ENCODE results near the gene EIF3M. TPM values are rescaled to one million over a fixed set of nuclear protein-coding genes. Genes with fewer than 3 reads are reported as not detected.

The EIF3M gene
- total RNA-seq, 1 experiment from 2014 or later, result 322 TPM

DNA sequence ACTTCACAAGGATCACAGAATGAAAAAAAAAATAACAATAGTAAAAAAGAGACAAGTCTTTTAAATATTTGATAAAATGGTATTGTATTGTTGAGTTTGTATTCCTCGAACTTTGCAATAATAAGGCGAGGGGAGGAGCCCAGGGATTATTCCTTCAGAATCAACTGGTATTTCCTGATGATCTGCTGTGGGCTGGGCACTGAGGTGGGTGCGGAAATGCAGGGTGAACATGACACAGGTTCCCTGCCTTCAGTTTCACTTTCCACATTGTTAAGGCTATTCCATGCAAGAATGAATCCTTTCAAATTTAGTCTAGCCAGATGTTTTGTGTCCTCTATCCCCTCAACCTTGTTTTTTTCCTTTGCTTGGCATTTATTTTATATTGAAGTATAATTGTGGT, 2.1 kb upstream of the EIF3M start:
- Histone ChIP-seq H3K4me1 (replicated peaks; ENCODE audit: insufficient read depth) (peaks cover 38% of the 10 kb centered on the region), H3K36me3 (ENCODE audit: low read depth) (no peaks in the 10 kb centered on the region), H3K4me2 (peak overlapping the region; percentile 44), H3K9me2 (ENCODE audit: insufficient read depth) (no peaks in the 10 kb centered on the region), H4K20me1 (ENCODE audit: insufficient read depth) (peaks cover 20% of the 10 kb centered on the region), H3K9me3 (ENCODE audit: insufficient read depth, low read depth) (no peaks in the 10 kb centered on the region), H3F3A (ENCODE audit: insufficient read depth, low read depth) (peaks cover 12% of the 10 kb centered on the region), H3K4me3 (no peak overlapping the region), H3K79me2 (ENCODE audit: low read depth) (peaks cover 33% of the 10 kb centered on the region), H3K27me3 (ENCODE audit: insufficient read depth, low read depth) (no peaks in the 10 kb centered on the region), H3K27ac (peak overlapping the region; percentile 55), H2AFZ (no peak overlapping the region)
- peak; percentile 57 to 64 for DNase-seq
- POLR2A ChIA-PET (ENCODE audit: unreplicated experiment), result no interaction called here
- no TSS peak for BruUV-seq (replicated peaks)
- TF ChIP-seq EZH2 (IDR thresholded peaks at IDR 0.05; ENCODE audit: low read depth), result no peak
- TF ChIP-seq, protein P1, sequence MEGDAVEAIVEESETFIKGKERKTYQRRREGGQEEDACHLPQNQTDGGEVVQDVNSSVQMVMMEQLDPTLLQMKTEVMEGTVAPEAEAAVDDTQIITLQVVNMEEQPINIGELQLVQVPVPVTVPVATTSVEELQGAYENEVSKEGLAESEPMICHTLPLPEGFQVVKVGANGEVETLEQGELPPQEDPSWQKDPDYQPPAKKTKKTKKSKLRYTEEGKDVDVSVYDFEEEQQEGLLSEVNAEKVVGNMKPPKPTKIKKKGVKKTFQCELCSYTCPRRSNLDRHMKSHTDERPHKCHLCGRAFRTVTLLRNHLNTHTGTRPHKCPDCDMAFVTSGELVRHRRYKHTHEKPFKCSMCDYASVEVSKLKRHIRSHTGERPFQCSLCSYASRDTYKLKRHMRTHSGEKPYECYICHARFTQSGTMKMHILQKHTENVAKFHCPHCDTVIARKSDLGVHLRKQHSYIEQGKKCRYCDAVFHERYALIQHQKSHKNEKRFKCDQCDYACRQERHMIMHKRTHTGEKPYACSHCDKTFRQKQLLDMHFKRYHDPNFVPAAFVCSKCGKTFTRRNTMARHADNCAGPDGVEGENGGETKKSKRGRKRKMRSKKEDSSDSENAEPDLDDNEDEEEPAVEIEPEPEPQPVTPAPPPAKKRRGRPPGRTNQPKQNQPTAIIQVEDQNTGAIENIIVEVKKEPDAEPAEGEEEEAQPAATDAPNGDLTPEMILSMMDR (conservative IDR thresholded peaks at IDR 0.05), result no peak
- CTCF ChIA-PET, result no interaction called here
- intact Hi-C loops (cut with micrococcal nuclease; ENCODE audit: unreplicated experiment), result loop anchor here (5.0 to 10.0 kb wide), 3 partner anchors 213 to 581 kb away; partner anchors contain the start of genes CCDC73, CSTF3 and QSER1

DNA sequence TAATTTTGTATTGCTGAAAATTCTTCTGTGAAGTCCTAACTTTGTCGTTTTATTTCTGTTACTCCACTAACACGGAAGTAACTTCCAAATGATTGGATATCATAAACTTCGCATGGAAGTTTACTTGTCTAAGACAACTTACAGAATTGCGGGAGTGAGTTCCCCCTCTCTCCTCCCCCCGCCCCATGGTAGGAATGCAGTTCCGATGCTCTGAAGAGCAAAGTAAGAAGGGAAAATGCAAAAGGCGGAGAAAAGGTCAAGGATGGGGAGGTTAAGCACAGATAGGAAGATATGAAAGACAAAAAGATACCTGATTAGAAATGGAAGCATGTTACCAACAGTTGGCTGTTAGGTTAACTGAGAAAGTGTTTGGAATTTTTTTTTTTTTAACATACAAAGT, 1.3 kb downstream of the EIF3M start:
- H3K79me2 ChIP-seq (ENCODE audit: low read depth), result peaks cover 67% of the 10 kb centered on the region
- H3K9me2 ChIP-seq (ENCODE audit: insufficient read depth), result no peaks in the 10 kb centered on the region
- peaks cover 51% of the 10 kb centered on the region for H4K20me1 ChIP-seq (ENCODE audit: insufficient read depth)
- peak overlapping the region; percentile 83 for H3K27ac ChIP-seq
- peak overlapping the region; percentile 92 for H3K4me3 ChIP-seq
- DNase-seq, result no peak
- 0 out of 2 replicates have a peak overlapping the region, but pooled peaks have one; percentile 96 for H2AFZ ChIP-seq
- H3K36me3 ChIP-seq (ENCODE audit: low read depth), result peaks cover 27% of the 10 kb centered on the region
- peaks cover 15% of the 10 kb centered on the region for H3F3A ChIP-seq (ENCODE audit: insufficient read depth, low read depth)
- H3K4me2 ChIP-seq, result peak overlapping the region; percentile 85
- intact Hi-C loops (cut with micrococcal nuclease; ENCODE audit: unreplicated experiment), result loop anchor here (5.0 to 10.0 kb wide), 3 partner anchors 210 to 577 kb away; partner anchors contain the start of genes CCDC73, CSTF3 and QSER1
- peaks cover 46% of the 10 kb centered on the region for H3K4me1 ChIP-seq (replicated peaks; ENCODE audit: insufficient read depth)
- ChIA-PET POLR2A (ENCODE audit: unreplicated experiment) (no interaction called here), CTCF (no interaction called here)
- BruUV-seq (replicated peaks), result no TSS peak
- H3K9me3 ChIP-seq (ENCODE audit: insufficient read depth, low read depth), result no peaks in the 10 kb centered on the region
- H3K27me3 ChIP-seq (ENCODE audit: insufficient read depth, low read depth), result no peaks in the 10 kb centered on the region
- no peak for TF ChIP-seq EZH2 (IDR thresholded peaks at IDR 0.05; ENCODE audit: low read depth)
- TF ChIP-seq, protein P1 (conservative IDR thresholded peaks at IDR 0.05), result no peak

DNA sequence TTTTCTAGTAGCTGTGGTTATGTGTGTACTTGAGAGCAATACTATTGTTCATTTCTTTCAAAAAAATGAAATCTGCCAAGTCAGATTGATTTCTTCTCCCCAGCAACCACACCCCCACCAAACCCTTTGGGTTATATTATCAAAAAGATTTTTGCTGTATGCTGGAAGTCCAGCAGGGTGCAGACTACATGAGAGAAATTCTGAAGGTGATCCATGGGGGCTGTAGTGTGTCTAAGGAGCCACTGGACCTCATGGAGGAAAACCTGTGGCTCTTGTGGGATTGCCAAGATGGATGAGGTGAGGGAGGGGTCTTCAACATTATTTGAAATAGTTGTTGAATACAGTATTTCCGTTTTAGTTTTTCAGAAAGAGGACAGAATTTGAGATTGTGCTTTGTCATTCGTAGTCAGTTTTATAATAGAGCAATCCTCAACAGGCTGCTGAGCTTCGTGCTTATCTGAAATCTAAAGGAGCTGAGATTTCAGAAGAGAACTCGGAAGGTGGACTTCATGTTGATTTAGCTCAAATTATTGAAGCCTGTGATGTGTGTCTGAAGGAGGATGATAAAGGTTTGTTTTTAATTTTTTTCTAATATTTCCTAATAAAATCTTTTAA, 3.1 kb downstream of the EIF3M start:
- ChIA-PET CTCF (no interaction called here), POLR2A (ENCODE audit: unreplicated experiment) (no interaction called here)
- H3K4me1 ChIP-seq (replicated peaks; ENCODE audit: insufficient read depth), result peaks cover 36% of the 10 kb centered on the region
- no peaks in the 10 kb centered on the region for H3K9me2 ChIP-seq (ENCODE audit: insufficient read depth)
- DNase-seq, result peak in 1 of 2 experiments; percentile 50
- no peaks in the 10 kb centered on the region for H3K27me3 ChIP-seq (ENCODE audit: insufficient read depth, low read depth)
- no peak overlapping the region for H2AFZ ChIP-seq
- peak overlapping the region; percentile 85 for H3K4me2 ChIP-seq
- intact Hi-C loops (cut with micrococcal nuclease; ENCODE audit: unreplicated experiment), result loop anchor here (10.0 kb wide), 2 partner anchors 208 to 308 kb away; partner anchors contain the start of genes CCDC73 and QSER1
- H3K9me3 ChIP-seq (ENCODE audit: insufficient read depth, low read depth), result no peaks in the 10 kb centered on the region
- TF ChIP-seq, protein P1 (conservative IDR thresholded peaks at IDR 0.05), result no peak; the same call in 1 of the 2 replicates
- no peak for TF ChIP-seq EZH2 (IDR thresholded peaks at IDR 0.05; ENCODE audit: low read depth)
- peak overlapping the region; percentile 14; the same call in 1 of the 2 replicates for H3K27ac ChIP-seq
- peaks cover 3% of the 10 kb centered on the region; the same call in 1 of the 2 replicates for H3F3A ChIP-seq (ENCODE audit: insufficient read depth, low read depth)
- BruUV-seq (replicated peaks), result no TSS peak
- peaks cover 56% of the 10 kb centered on the region for H4K20me1 ChIP-seq (ENCODE audit: insufficient read depth)
- peaks cover 75% of the 10 kb centered on the region for H3K79me2 ChIP-seq (ENCODE audit: low read depth)
- H3K4me3 ChIP-seq, result peak overlapping the region; percentile 92; the same call in 1 of the 2 replicates
- peaks cover 37% of the 10 kb centered on the region for H3K36me3 ChIP-seq (ENCODE audit: low read depth)

Measured in PC-9 (cell line).